Measurements from ENCODE around the gene LRRC32. TPM values are rescaled to one million over a fixed set of nuclear protein-coding genes. Genes with fewer than 3 reads are reported as not detected.

The LRRC32 gene
- total RNA-seq, 2 experiments from 2014 or later, result 1.8 to 2.4 TPM

GRCh38 chr11:76655501-76656049 is 15.0 kb downstream of the LRRC32 start:
- H3K4me1 ChIP-seq (ENCODE audit: insufficient read depth, low read length), result no peaks in the 10 kb centered on the region
- peaks cover 12% of the 10 kb centered on the region for H3K27me3 Mint-ChIP-seq
- H3K4me3 Mint-ChIP-seq, result no peak overlapping the region
- no peaks in the 10 kb centered on the region for H3K9me3 Mint-ChIP-seq
- no peaks in the 10 kb centered on the region for H3K27me3 ChIP-seq (ENCODE audit: control insufficient read depth in 1 of 2, insufficient read depth in 2 of 2, low read length in 2 of 2)
- DNase-seq (no peak), ATAC-seq (ENCODE audit: poor library complexity) (no peak)
- ChIA-PET POLR2A (no interaction called here), CTCF (interaction anchor here (0.5 to 0.8 kb wide), 2 partner anchors 102 to 824 kb away, joined by 3 read pairs; no protein-coding TSS in a partner anchor)
- no peak overlapping the region for H3K4me3 ChIP-seq (ENCODE audit: low read length)
- no peak overlapping the region for H3K27ac Mint-ChIP-seq
- no peaks in the 10 kb centered on the region for H3K36me3 ChIP-seq (ENCODE audit: insufficient read depth, low read length)
- H3K4me1 Mint-ChIP-seq (ENCODE audit: low read depth), result no peaks in the 10 kb centered on the region
- intact Hi-C loops (cut with DNase I, micrococcal nuclease), result no loop called here
- H3K9me3 ChIP-seq (ENCODE audit: control insufficient read depth in 1 of 2, insufficient read depth in 1 of 2, low read length in 2 of 2), result no peaks in the 10 kb centered on the region
- TF ChIP-seq CTCF (IDR thresholded peaks at IDR 0.05), result no peak
- H3K27ac ChIP-seq (ENCODE audit: low read depth in 1 of 2, low read length in 2 of 2), result no peak overlapping the region
- H3K36me3 Mint-ChIP-seq (ENCODE audit: low read depth), result no peaks in the 10 kb centered on the region

GRCh38 chr11:76654980-76655379 is 15.6 kb downstream of the LRRC32 start:
- DNase-seq (no peak), ATAC-seq (ENCODE audit: poor library complexity) (no peak)
- Histone ChIP-seq H3K36me3 (ENCODE audit: insufficient read depth, low read length) (no peaks in the 10 kb centered on the region), H3K27ac (ENCODE audit: low read depth in 1 of 2, low read length in 2 of 2) (no peak overlapping the region), H3K27me3 (ENCODE audit: control insufficient read depth in 1 of 2, insufficient read depth in 2 of 2, low read length in 2 of 2) (peaks cover 0 to 3% of the 10 kb centered on the region in 2 experiments), H3K9me3 (ENCODE audit: control insufficient read depth in 1 of 2, insufficient read depth in 1 of 2, low read length in 2 of 2) (no peaks in the 10 kb centered on the region), H3K4me3 (ENCODE audit: low read length) (no peak overlapping the region), H3K4me1 (ENCODE audit: insufficient read depth, low read length) (no peaks in the 10 kb centered on the region)
- intact Hi-C loops (cut with DNase I, micrococcal nuclease), result no loop called here
- peaks cover 12% of the 10 kb centered on the region for H3K27me3 Mint-ChIP-seq
- H3K4me1 Mint-ChIP-seq (ENCODE audit: low read depth), result no peaks in the 10 kb centered on the region
- H3K36me3 Mint-ChIP-seq (ENCODE audit: low read depth), result no peaks in the 10 kb centered on the region
- no peak overlapping the region for H3K27ac Mint-ChIP-seq
- CTCF ChIA-PET, result interaction anchor here (0.5 kb wide), 1 partner anchor 824 kb away, joined by 3 read pairs; no protein-coding TSS in a partner anchor
- no peak overlapping the region for H3K4me3 Mint-ChIP-seq
- no peaks in the 10 kb centered on the region for H3K9me3 Mint-ChIP-seq
- POLR2A ChIA-PET, result no interaction called here
- no peak for TF ChIP-seq CTCF (IDR thresholded peaks at IDR 0.05)

- POLR2A ChIA-PET, result no interaction called here
- no peaks in the 10 kb centered on the region for H3K4me1 Mint-ChIP-seq (ENCODE audit: low read depth)
- CTCF ChIA-PET, result no interaction called here
These were observed 16.2 kb downstream of the LRRC32 start for GRCh38 chr11:76654298-76654851.

More at GRCh38 chr11:76654298-76654851, 16.2 kb downstream of the LRRC32 start:
- Histone ChIP-seq H3K4me3 (ENCODE audit: low read length) (no peak overlapping the region), H3K4me1 (ENCODE audit: insufficient read depth, low read length) (no peaks in the 10 kb centered on the region), H3K27me3 (ENCODE audit: control insufficient read depth in 1 of 2, insufficient read depth in 2 of 2, low read length in 2 of 2) (peaks cover 0 to 4% of the 10 kb centered on the region in 2 experiments), H3K27ac (ENCODE audit: low read depth in 1 of 2, low read length in 2 of 2) (no peak overlapping the region), H3K36me3 (ENCODE audit: insufficient read depth, low read length) (no peaks in the 10 kb centered on the region), H3K9me3 (ENCODE audit: control insufficient read depth in 1 of 2, insufficient read depth in 1 of 2, low read length in 2 of 2) (no peaks in the 10 kb centered on the region)
- no peak overlapping the region for H3K27ac Mint-ChIP-seq
- no peaks in the 10 kb centered on the region for H3K9me3 Mint-ChIP-seq
- no peak for TF ChIP-seq CTCF (IDR thresholded peaks at IDR 0.05)
- peaks cover 13% of the 10 kb centered on the region for H3K27me3 Mint-ChIP-seq
- no peaks in the 10 kb centered on the region for H3K36me3 Mint-ChIP-seq (ENCODE audit: low read depth)
- ATAC-seq (ENCODE audit: poor library complexity) (no peak), DNase-seq (no peak)
- intact Hi-C loops (cut with DNase I, micrococcal nuclease), result no loop called here
- H3K4me3 Mint-ChIP-seq, result no peak overlapping the region
